H7 (cell line): ENCODE data around the gene MYO1D. TPM values are rescaled to one million over a fixed set of nuclear protein-coding genes. Genes with fewer than 3 reads are reported as not detected.
"Not testable (repeated sequence)": the region's sequence is repeated elsewhere in the genome, so short reads cannot be mapped to it uniquely, and the experiment has no call there.

Experiments used
- DNase-seq: peaks from one replicate; pipeline ENCODE4 v3.0.0; 2012
- H3K27me3 ChIP-seq: 2 replicates; pipeline ENCODE4 v1.6.0; 2011; ENCODE audit warnings: mild to moderate bottlenecking, low read length; ENCODE audit not compliant: control insufficient read depth, insufficient read depth
- H3K36me3 ChIP-seq: replicated peaks from 2 replicates; pipeline ENCODE4 v1.5.1; 2011; ENCODE audit warnings: low read length; ENCODE audit not compliant: control insufficient read depth, insufficient read depth
- H3K4me3 ChIP-seq: 2 replicates; pipeline ENCODE4 v1.5.1; 2011; ENCODE audit warnings: low read depth, mild to moderate bottlenecking, control low read depth, low read length, moderate library complexity; ENCODE audit not compliant: insufficient read depth
- total RNA-seq: library from RNA; depleted of rRNA; stranded (reverse); fragments of >200 nt; shearing (Covaris generic); gene quantifications from 2 replicates; pipeline ENCODE4 v1.2.3, GENCODE V29; 2014; rRNA removed

Gene MYO1D
- total RNA-seq, 1 experiment from 2014 or later = 15.6 TPM

DNA sequence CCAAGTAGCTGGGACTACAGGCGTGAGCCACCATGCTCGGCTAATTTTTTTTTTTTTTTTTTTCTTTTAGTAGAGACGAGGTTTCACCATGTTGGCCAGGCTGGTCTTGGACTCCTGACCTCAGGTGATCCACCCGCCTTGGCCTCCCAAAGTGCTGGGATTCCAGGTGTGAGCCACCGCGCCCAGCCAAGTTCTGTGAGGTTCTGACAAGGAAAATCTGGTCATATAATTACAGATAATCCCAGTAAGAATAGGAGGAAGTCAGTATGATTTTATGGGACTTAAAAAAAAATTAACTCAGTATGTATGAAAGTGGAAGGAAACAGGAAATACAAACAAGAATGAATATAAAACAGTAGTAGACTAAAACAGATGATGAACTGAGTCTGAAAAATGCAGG, 426.5 kb downstream of the MYO1D start:
- H3K27me3 ChIP-seq, DNase-seq, H3K4me3 ChIP-seq: not testable (repeated sequence)
- H3K36me3 ChIP-seq = peaks cover 29% of the 10 kb centered on the region

DNA sequence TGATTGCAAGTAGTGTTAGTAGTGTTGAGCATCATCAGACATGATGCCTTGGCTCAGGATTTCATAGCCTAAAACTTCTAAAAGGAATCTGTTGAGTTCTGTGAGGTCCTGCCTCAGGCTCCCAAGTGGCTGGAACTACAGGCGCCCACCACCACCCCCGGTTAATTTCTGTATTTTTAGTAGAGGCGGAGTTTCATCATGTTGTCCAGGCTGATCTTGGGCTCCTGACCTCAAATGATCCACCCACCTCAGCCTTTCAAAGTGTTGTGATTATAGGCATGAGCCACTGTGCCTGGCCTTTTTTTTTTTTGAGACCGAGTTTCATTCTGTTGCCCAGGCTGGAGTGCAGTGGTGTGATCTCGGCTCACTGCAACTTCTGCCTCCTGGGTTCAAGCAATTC, 427.0 kb downstream of the MYO1D start:
- Histone ChIP-seq H3K27me3 (no peaks in the 10 kb centered on the region), H3K36me3 (peaks cover 28% of the 10 kb centered on the region), H3K4me3 (no peak overlapping the region)
- no peak for DNase-seq

DNA sequence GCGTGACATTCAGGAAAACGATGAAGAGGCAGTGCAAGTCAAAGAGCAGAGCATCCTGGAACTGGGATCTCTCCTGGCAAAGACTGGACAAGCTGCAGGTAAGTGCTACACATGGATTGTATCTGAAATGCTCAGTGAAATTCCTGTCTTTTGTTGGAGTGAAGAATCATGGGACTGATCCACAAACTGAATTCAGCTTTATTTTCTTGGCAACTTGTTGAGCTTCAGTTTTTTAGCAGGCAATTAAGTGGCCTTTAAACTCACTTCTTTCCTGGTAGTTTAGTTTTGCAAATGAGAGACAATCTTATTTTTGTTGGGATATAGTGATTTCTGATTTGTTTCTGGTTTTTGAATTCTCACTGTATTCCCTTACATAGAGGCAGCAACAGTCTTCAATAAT, 430.0 kb downstream of the MYO1D start:
- no peak for DNase-seq
- peaks cover 9% of the 10 kb centered on the region for H3K27me3 ChIP-seq
- peaks cover 13% of the 10 kb centered on the region for H3K36me3 ChIP-seq
- H3K4me3 ChIP-seq = no peak overlapping the region

DNA sequence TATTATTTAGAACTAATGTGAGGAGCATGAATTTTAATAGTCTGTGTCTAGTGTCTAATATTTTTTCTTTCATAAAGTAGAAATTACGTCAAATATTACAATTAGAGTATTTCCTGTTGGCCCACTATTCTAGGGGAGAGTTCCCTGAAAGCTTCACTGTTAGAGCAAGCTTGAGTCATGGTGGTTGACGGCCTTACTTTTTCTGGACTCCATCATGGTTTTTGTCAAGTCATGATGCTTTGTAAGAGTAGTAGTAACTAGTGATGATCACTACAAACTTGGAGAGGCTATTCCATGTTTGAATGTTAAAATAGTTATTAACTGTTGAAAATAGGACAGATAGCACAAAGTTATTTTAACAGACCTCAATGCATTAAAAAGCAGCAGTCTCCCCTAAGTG, 431.0 kb downstream of the MYO1D start:
- peaks cover 9% of the 10 kb centered on the region for H3K36me3 ChIP-seq
- H3K27me3 ChIP-seq = peaks cover 9% of the 10 kb centered on the region
- H3K4me3 ChIP-seq = no peak overlapping the region
- DNase-seq = no peak

DNA sequence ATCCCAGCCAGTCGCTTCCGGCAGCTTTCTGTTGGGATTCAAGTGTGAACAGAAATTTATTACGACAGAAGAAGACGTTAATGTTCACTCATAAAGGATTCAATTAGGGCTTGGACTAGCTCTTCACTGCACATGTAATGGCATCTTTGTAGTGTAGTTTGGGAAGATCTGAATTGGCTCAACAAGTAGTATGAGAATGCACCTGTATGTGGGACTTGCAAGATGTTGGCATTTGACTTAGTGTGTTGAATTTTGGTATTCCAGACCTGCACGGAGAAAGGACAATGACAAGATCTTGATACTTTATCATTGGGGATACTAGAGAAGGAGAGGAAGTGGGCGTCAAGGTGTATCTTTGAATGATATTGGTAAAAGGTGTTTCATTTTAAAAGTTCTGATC, 431.4 kb downstream of the MYO1D start:
- Histone ChIP-seq H3K4me3 (peak overlapping the region; percentile 90), H3K27me3 (peaks cover 9% of the 10 kb centered on the region), H3K36me3 (peaks cover 9% of the 10 kb centered on the region)
- no peak for DNase-seq

GRCh38 chr17:32445074-32445415, 431.9 kb downstream of the MYO1D start:
- Histone ChIP-seq H3K4me3 (peak overlapping the region; percentile 90), H3K27me3 (peaks cover 9% of the 10 kb centered on the region), H3K36me3 (peaks cover 9% of the 10 kb centered on the region)
- DNase-seq = peak; percentile 51

DNA sequence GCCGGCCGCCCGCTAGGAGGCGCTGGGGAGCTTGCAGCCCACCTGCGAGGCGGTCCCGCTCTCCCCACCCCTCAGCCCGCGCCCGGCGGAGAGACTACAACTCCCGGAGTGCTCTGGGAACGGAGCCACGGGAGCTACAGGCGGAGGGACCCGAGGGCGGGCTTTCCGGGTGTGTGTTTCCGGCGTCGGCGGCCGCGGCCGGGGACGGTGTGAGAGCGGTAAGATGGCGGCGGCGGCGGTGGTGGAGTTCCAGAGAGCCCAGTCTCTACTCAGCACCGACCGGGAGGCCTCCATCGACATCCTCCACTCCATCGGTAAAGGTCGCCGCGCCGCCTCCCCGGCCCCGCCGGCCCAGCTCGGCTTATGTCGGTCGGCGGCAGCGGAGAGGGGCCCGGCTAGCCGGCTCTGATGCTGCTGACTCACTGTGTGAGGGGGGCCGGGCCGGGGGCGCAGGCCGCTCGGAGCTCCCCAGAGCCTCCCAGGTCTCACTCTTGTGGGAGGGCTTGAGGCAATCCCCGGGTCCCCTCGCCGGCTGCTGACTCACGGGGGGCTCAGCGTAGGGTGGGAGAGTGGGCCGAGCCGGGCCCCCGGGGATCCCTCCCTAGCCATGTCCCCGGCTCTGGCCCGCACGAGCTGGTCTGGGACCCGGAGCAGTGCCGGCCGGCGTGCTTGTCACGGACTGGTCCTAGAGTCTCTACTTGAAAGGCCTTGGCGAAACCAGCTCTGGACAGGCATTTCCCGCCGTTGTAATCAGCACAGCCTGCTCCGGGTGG, 432.4 kb downstream of the MYO1D start, which contains the start of gene PSMD11:
TSS of gene PSMD11 (plus strand) at position 210 of the 773 bp plus-strand sequence. CDS start at position 224, 14 bp downstream.
- peak; percentile 99 for DNase-seq
- peaks cover 9% of the 10 kb centered on the region for H3K27me3 ChIP-seq

DNA sequence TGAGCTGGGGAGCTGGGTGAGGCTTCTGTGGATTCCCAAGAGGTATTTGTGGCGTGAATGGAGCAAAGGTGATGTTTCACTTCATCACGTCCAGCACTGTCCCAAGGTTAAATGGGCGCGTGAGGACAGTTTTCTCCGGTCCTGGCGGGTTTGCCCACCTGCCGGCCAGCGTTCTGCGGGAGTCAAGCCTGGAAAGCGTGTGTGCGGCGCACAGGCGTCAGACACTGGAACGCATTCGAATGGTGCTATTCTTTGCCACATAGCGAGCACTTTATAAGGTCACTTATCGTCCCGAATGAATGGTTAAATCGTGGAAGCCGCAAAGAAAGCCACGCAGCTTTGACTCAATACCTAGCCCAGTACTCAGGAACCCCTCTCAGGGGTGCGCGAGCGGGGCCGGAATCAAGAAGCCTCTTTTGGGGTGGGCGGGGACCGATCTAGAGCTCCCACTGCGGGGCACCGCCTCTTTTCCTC, 433.1 kb downstream of the MYO1D start:
- Histone ChIP-seq H3K27me3 (peaks cover 9% of the 10 kb centered on the region), H3K4me3 (peak overlapping the region; percentile 61), H3K36me3 (peaks cover 7% of the 10 kb centered on the region)
- no peak for DNase-seq

More for the DNA sequence above, 432.4 kb downstream of the MYO1D start, which contains the start of gene PSMD11:
- H3K4me3 ChIP-seq = peak within 1 kb of the TSS; percentile 90
- peaks cover 9% of the 10 kb centered on the region for H3K36me3 ChIP-seq

Other genes starting within 250 kb of the MYO1D start
- 59.8 and 76.5 TPM in 2 replicates for gene TMEM98, start 51.0 kb upstream of the MYO1D start, total RNA-seq
- not detected in 2 replicates for gene SPACA3, start 114.7 kb upstream of the MYO1D start, total RNA-seq